Osteoblast (primary cell): ENCODE data around the gene TMEM167A. TPM values are rescaled to one million over a fixed set of nuclear protein-coding genes. Genes with fewer than 3 reads are reported as not detected.

ENCODE experiments used
- DNase-seq: peaks from one replicate; pipeline ENCODE4 v3.0.0; 2011; ENCODE audit warnings: low spot score, mixed read lengths; ENCODE audit not compliant: insufficient read length; ENCODE audit errors: missing footprints
- H2AFZ ChIP-seq: 2 replicates; pipeline ENCODE4 v1.6.0; 2011; ENCODE audit warnings: mild to moderate bottlenecking, low read length
- H3K27ac ChIP-seq: 2 replicates; pipeline ENCODE4 v1.5.1; 2011; ENCODE audit warnings: mild to moderate bottlenecking, low read depth, low read length, moderate library complexity
- H3K27me3 ChIP-seq: 2 replicates; pipeline ENCODE4 v1.6.0; 2012; ENCODE audit warnings: mild to moderate bottlenecking, control low read depth, inconsistent platforms, low read length, moderate library complexity; ENCODE audit not compliant: insufficient read depth
- H3K36me3 ChIP-seq: 2 replicates; pipeline ENCODE4 v1.5.1; 2011; ENCODE audit warnings: mild to moderate bottlenecking, low read length, control low read depth, moderate library complexity; ENCODE audit not compliant: insufficient read depth
- H3K4me1 ChIP-seq: 2 replicates; pipeline ENCODE4 v1.5.1; 2011; ENCODE audit warnings: mild to moderate bottlenecking, low read length, control low read depth, moderate library complexity; ENCODE audit not compliant: insufficient read depth
- H3K4me2 ChIP-seq: 2 replicates; pipeline ENCODE4 v1.6.0; 2011; ENCODE audit warnings: mild to moderate bottlenecking, low read length; ENCODE audit not compliant: insufficient read depth
- H3K4me3 ChIP-seq: fragments of 200-600 bp; sonication (generic); 3 replicates; pipeline ENCODE4 v1.5.1; 2012; ENCODE audit warnings: mild to moderate bottlenecking, low read length, inconsistent platforms; ENCODE audit not compliant: insufficient read depth
- H3K79me2 ChIP-seq: 2 replicates; pipeline ENCODE4 v1.6.0; 2012; ENCODE audit warnings: mild to moderate bottlenecking, low read length, control low read depth, inconsistent platforms; ENCODE audit not compliant: insufficient read depth
- H3K9me3 ChIP-seq: 2 replicates; pipeline ENCODE4 v1.5.1; 2011; ENCODE audit warnings: low read depth, low read length, control low read depth
- H4K20me1 ChIP-seq: 2 replicates; pipeline ENCODE4 v1.6.0; 2012; ENCODE audit warnings: mild to moderate bottlenecking, low read length, control low read depth; ENCODE audit not compliant: insufficient read depth
- CTCF ChIP-seq: IDR thresholded peaks from 2 replicates; pipeline ENCODE4 v1.5.1; 2011; ENCODE audit warnings: mild to moderate bottlenecking, low read depth, low read length, moderate library complexity; ENCODE audit errors: extremely low read depth
- total RNA-seq: library from RNA; depleted of rRNA; stranded (reverse); fragments of >200 nt; gene quantifications from 2 replicates; pipeline ENCODE4 v1.2.3, GENCODE V29; 2012

TMEM167A gene
- total RNA-seq, 1 donor = 54.6 TPM

GRCh38 chr5:83035373-83036100, 41.7 kb downstream of the TMEM167A start:
- Histone ChIP-seq H3K36me3 (no peaks in the 10 kb centered on the region), H4K20me1 (no peaks in the 10 kb centered on the region), H3K27me3 (no peaks in the 10 kb centered on the region), H3K4me1 (no peaks in the 10 kb centered on the region), H3K27ac (no peak overlapping the region), H3K4me3 (no peak overlapping the region), H2AFZ (no peak overlapping the region), H3K4me2 (no peak overlapping the region), H3K79me2 (no peaks in the 10 kb centered on the region), H3K9me3 (no peaks in the 10 kb centered on the region)
- no peak for DNase-seq
- TF ChIP-seq CTCF = no peak

DNA sequence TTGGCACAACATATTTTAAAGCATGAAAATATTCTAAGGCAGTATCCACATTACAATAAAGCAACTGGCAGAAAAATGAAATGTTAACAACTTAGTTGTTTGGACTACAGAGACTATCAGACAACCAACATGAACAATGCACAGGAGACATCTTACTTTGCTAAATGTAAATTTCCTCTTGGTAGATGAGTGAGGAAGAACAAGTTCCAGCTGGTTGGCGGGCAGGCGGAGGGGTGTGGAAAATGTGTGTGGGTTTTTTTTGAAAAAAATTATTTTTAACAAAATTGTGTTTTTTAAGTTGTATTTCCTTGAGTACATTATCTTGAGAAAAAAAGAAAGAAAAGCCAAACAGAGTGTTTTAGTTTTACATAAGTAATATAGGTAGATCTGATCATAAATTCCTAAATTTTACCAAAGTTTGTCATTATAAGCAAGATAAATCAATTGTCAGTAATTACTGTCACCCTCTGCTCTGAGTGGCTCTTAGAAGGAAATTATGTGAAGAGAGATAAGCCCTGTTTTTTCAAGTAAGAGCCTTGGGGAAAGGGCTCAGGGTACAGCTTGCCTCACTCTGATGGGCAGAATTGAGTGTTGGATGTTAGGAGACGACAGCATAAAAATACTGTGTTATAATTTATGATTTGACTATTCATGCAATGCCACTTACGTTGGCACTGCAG, 42.5 kb downstream of the TMEM167A start:
- Histone ChIP-seq H3K9me3 (no peaks in the 10 kb centered on the region), H3K4me3 (no peak overlapping the region), H3K27ac (no peak overlapping the region), H3K27me3 (no peaks in the 10 kb centered on the region), H4K20me1 (no peaks in the 10 kb centered on the region), H3K36me3 (no peaks in the 10 kb centered on the region), H3K4me2 (no peak overlapping the region), H3K4me1 (peaks cover 5% of the 10 kb centered on the region), H3K79me2 (no peaks in the 10 kb centered on the region), H2AFZ (no peak overlapping the region)
- TF ChIP-seq CTCF = no peak
- no peak for DNase-seq

DNA sequence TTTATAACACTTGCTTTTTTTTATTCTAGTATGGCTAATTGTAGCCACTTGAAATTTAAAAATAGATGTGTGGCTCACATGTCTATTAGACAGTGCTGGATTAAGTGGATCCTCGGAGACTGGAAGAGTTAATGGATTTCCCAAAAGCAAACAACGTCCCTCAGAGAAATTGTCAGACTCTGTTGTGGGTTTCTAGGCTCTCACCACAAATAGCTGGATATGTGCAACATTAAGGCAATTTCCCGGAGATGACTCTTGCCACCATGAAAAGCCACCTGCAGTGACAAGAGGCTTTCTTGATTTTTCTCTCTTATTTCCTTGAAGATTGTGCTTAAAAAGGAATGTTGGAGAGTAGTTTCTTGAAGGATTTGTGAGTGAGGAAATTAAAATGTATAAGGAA, 43.2 kb downstream of the TMEM167A start:
- Histone ChIP-seq H3K4me1 (peaks cover 7% of the 10 kb centered on the region), H2AFZ (no peak overlapping the region), H4K20me1 (no peaks in the 10 kb centered on the region), H3K4me2 (no peak overlapping the region), H3K36me3 (no peaks in the 10 kb centered on the region), H3K79me2 (no peaks in the 10 kb centered on the region), H3K4me3 (no peak overlapping the region), H3K27me3 (no peaks in the 10 kb centered on the region), H3K9me3 (no peaks in the 10 kb centered on the region), H3K27ac (no peak overlapping the region)
- no peak for DNase-seq
- TF ChIP-seq CTCF = no peak

GRCh38 chr5:83031381-83031780, 45.8 kb downstream of the TMEM167A start:
- Histone ChIP-seq H3K4me1 (peaks cover 7% of the 10 kb centered on the region), H2AFZ (no peak overlapping the region), H3K9me3 (no peaks in the 10 kb centered on the region), H3K4me3 (no peak overlapping the region), H3K4me2 (no peak overlapping the region), H3K79me2 (no peaks in the 10 kb centered on the region), H3K27me3 (no peaks in the 10 kb centered on the region), H3K36me3 (no peaks in the 10 kb centered on the region), H3K27ac (no peak overlapping the region), H4K20me1 (no peaks in the 10 kb centered on the region)
- no peak for TF ChIP-seq CTCF
- DNase-seq = no peak
